Activated CD4-positive, alpha-beta T cell treated with anti-CD3 and anti-CD28 coated beads for 24 hours (primary cell): ENCODE measurements around the gene ANKMY1.
"Not testable (repeated sequence)": the region's sequence is repeated elsewhere in the genome, so short reads cannot be mapped to it uniquely, and the experiment has no call there.

Experiments
- DNase-seq, 2 donors: peaks; one replicate each; pipeline ENCODE4 v3.0.0-alpha.2; 2020; ENCODE audit warnings: low read depth in 2 of 2

The ANKMY1 gene

DNA sequence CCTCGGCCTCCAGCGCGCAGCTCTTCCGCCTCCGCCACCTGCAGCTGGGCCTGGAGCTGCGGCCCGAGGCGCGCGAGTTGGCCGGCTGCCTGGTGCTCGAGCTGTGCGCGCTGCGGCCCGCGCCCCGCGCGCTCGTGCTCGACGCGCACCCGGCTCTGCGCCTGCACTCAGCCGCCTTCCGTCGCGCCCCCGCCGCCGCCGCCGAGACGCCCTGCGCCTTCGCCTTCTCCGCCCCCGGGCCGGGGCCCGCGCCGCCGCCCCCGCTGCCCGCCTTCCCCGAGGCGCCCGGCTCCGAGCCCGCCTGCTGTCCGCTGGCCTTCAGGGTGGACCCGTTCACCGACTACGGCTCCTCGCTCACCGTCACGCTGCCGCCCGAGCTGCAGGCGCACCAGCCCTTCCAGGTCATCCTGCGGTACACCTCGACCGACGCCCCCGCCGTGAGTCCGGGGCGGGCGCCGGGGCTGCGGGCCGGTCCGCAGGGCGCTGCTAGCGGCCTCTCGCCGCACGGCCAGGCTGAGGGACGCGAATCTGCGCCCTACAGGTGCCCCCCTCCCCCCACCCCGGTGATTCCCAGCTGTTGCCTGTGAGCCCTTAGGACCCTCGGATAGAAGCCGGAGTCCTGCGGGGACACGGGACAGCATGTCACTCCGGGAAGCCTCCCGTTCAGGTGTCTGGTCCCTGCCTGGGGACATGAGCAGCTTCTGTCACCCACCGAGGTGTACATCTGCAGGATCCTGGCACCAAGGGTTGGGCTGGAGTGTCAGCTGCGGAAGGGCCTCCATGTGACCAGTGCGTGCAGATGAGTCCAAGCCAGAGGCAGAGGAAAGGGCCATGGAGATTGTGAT, 11.1 kb upstream of the ANKMY1 start:
- DNase-seq, result no peak

DNA sequence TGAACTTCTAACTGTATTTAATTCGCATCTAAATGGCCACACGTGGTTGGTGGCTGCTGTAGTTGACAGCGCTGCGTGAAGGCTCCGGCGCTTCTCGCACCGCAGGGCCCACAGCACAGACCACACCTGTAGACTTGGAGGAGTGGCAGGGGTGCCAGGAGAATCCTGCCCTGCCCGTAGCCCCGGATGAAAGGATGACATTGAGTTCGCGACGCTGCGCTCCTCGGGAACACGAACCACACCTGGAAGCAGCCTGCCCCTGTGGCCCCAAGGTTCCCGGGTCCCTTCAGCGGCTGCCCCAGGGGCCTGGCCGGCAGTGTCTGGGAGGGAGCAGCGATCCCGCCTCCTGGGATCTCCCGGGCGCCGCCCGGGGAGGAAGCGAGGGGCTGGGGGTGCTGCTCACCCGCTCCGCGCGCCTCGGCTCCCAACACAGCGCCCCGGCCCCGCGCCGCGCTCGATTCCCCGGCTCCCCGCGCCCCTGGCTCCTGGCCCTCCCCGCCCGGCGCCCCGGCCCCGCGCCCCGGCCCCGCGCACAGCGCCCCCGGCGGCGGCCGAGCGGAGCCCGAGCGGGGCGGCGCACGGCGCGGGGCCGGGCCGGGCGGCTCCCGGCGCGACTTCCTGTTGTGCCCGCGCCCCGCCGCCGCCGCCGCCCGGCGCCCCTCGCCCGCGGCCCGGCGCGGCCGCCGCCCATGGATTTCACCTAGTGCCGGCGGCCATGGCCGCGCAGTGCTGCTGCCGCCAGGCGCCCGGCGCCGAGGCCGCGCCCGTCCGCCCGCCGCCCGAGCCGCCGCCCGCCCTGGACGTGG, 10.3 kb upstream of the ANKMY1 start, which contains the start of gene RNPEPL1:
RNPEPL1 (plus strand) TSS at position 613 of the 806 bp plus-strand sequence; CDS start at position 716, 103 bp downstream.
- DNase-seq, result no peak

DNA sequence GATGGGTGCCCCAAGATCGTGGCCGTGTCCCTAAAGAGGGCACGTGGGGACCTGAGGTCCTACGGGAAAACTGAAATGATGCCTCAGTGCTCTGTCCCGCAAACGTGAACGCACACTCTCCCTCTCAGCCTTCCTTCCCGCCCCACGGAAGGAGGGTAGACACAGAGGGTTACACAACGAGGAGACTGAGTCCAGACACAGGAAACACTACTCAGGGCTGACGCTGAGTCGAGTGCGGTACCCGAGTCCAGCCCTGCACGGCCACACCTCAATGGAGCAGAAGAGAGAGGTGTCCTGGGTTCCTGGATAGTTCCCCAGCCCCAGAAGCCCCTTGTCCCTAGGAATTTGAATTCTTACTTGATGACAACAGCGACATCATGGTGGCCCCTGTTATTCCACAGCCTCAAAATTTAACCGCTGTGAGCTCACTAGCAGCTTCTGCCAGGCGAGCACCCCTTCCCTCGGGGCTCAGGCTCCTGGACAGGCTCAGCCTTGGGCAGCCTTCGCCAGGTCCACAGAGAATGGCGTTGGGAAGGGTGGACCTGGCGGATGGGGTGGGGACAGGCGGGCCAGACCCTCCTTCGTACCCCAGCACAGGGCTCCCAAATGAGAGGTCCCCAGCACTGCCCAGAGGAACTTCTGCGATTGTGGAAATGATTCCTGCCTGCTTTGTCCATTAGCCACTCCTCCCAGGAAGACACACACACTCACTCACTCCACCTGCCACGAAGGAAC, 9.5 kb upstream of the ANKMY1 start:
- no peak for DNase-seq

DNA sequence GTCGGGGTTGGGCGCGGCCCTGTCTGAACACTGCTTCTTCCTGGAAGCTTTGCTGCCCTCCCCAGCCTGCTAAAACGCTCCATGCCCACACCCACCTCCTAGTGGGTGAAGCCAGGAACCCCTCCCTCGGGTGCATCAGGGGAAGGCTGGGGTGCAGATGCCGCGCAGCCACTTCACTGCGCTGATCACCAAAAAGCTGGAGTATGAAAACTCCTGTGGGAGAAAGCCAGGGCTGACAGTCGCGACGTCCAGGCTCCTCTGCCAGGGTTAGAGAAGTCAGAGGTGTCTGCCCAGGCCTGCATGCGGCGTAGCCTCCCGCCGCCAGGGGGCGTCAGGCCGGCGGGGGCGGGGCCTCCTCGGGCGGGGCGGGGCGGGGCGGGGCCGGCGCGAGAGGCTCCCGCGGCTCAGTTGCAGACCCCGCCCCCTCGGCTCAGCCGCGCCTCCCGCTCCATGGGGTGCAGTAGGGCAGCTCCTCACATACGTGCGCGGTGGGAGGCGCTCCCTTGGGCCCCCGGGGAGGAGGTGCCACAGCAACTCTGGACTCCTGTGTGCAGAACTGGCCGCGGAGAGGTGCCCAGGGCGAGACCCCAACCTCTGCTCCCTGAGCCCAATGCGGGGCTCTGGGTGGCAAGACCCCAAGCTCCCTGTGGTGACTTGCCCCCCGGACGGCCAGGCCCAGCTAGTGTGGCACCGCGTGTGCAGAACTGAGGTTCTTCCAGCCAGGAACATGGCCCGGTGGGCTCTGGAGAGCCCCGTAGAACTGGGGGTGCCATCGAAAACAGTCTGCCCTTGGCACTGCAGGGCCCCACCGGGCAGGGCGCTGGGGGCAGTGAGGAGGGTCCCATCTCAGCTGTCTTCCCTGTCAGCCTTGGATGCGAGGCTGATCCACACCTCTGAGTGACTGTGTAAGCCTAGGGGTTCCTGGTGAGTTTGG, 8.7 kb upstream of the ANKMY1 start:
- peak; percentile 93 to 94 for DNase-seq

DNA sequence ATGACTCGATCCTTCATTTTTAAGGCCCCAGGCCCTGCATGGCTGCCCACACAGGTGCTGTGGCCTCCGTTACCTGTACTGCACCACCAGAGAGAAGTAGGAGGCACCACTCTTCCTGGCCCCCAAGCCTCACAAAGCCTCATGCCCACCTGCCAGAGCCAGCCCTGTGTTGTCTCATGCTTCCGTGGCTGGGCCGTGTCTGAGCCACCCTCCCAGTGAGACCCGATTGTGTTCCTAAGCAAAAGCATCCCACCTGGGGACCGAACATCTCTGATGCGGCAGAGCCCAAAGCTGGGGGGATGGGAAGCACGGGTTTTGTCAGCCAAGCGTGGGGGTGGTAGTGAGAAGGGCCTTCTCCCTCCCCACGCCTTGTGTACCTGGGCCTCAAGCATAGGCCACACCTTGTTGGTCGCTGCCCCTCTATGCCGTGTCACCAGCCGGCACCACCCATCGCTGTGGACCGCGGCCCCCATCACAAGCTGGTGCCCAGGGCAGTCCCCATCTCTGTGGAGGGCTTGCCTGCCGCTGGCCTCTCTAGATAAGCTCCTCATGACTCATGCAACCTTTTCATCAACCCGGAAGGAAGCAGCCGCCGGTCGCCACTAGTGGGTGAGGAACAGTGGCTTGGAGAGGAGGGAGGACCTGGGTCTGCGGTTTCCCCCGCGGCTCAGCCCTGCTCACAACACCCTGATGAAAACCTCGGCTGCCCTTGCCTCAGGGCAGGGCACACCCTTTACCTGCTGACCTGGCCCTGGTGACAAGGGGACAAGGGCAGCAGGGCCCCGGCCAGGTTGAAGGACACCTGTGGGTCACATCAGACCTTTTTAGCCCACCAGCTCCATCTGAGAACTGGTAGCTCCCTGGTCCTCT, 7.8 kb upstream of the ANKMY1 start:
- DNase-seq, result peak; percentile 75 to 82

DNA sequence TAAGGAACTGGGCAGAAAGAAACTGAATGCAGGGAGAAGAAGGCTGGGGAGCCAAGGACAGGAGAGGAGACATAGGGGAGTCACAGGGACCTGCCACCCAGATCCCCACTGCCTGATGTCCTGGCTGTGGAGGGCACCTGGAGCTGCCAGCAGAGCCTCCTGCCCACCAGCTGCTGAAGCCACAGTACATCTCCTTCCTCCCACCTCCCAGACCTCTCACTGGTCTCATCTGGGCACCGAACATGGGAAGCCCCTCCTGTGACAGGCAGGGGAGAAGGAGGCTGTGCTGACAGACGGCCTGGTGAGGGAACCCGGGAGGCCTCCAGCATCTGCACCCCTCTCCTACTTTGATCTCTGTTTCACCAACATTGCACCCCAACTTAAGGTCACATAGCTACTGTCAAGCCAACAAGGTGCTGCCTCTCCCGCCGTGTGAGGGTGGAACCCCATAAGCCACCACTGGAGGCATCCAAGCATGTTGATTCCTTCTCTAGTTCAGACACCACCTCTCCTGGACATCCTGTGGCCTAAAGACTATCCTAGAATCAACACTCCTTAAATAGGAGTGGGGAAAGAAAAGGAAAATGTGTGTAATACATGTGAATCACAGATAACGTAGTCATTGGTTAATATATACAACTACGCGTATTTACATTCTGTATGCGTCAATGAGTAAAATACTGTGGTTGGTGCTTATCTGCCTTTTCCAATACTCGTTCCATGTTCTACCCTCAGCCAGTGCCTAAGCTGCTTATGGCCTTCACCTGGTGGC, 7.0 kb upstream of the ANKMY1 start:
- no peak for DNase-seq

DNA sequence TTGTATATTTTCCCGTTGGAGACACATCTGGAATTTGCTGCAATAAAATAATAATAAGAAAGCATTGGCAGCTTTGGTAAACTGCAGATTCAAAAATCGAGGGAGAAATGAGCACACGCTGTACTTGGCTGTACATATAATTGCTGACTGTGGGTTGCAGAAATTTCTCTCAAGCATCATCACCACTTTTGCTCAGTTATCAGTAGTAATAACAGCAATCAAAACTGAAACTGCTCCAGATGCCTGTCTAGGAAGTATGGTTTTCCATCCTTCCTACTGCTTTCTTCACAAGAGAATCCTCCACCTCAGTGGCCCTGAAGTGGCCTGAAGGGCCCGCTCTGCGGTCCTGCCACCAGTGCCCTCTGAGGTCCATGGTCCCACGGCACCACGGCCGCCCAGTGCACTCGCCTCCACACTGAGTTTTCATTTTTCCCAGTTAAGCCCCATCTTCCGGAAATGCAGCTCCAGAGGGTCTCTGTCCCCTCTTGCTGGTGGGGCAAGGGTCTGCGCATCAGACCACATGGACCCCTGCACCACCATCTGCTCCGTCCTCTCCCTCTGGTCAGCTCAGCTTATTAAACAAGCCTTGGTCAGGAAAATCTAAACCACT, 6.3 kb upstream of the ANKMY1 start:
- DNase-seq, result no peak

DNA sequence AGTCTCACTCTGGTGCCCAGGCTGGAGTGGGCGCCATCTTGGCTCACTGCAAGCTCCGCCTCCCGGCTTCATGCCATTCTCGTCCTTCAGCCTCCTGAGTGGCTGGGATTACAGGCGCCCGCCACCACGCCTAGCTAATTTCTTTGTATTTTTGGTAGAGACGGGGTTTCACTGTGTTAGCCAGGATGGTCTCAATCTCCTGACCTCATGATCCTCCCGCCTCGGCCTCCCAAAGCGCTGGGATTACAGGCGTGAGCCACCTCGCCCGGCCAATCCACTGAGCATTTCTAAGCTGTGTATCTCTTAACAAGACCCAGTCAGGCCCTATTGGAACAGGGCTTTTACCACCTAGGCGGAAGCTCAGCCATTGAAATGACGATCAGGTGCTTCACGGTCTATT, 5.4 kb upstream of the ANKMY1 start:
- not testable (repeated sequence) for DNase-seq

DNA sequence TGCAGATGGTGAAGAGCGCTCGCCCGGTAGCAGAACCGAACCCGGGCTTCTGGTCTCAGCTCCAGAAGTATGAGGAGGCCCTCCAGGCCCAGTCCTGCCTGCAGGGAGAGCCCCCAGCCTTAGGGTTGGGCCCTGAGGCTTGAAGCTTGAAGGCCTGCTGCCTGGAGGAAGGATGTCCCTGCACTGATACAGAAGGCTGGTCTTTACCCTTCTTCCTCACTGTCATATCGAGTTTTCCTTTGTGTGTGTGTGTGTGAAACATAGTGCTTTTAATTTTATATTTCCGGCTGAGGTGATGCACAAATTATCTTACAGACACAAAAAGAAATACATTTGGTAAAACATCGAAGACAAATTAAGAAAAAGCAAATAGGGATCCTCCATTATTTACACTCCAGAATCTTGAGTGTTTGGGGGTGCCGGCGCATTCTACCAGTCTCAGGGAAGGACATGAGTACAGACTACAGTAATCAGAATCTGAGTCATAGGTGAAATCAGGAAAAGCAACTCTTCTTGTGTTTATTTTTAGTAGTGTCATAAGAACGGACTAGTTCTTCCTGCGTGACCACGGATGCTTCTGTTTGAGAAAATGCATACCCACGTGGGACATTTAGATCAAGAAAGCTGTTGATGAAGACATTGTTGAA, 3.7 kb upstream of the ANKMY1 start:
- no peak for DNase-seq

DNA sequence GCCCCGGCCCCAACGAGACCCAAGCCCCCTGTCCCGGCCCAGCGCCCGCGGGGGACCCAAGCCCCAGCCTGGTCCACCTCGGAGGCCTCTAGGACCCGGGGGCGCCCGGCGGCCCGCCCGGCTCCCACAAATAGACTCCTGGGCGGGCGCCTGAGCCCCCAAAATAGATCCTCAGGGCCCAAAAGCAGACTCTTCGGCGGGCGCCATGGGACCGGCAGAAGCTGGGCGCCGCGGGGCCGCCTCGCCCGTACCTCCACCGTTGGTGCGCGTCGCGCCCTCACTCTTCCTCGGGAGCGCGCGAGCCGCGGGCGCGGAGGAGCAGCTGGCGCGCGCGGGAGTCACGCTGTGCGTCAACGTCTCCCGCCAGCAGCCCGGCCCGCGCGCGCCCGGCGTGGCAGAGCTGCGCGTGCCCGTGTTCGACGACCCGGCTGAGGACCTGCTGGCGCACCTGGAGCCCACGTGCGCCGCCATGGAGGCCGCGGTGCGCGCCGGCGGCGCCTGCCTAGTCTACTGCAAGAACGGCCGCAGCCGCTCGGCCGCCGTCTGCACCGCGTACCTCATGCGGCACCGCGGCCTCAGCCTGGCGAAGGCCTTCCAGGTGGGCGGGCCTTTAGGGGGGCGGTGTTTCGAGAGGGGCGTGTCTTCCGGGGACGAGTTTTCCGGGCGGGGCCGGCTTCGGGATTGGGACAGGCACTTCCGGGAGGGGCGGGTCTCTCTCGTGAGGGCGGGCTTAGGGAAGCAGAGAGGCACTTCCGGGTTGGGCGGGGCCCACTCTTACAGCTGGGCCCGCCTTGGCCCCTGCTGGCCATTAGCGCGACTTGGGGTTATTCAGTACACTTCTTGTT, 2.9 kb upstream of the ANKMY1 start:
- DNase-seq, result peak; percentile 99 to 100

DNA sequence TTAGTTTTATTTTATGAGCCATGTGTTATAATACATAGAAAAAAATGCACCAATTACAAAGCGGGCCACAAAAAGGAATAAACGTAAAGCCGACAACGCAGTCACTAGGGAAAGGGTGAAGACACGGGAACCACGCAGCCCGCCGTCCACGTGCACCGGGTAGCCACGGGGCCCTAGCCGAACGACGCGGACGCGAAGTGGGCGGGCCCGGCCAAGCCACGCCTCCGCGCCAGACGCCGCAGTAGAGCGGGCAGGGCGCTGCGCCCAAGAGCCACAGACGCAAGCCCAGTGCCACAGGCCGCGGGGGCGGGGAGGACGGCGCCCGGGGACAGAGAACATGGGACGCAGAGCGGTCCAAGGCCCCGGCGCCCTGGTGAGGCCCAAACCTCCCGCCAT, 2.3 kb upstream of the ANKMY1 start, which contains the start of gene DUSP28:
DUSP28 (plus strand) TSS at position 274 of the 396 bp plus-strand sequence. CDS start 328 bp downstream, outside the sequence.
- peak; percentile 84 for DNase-seq

DNA sequence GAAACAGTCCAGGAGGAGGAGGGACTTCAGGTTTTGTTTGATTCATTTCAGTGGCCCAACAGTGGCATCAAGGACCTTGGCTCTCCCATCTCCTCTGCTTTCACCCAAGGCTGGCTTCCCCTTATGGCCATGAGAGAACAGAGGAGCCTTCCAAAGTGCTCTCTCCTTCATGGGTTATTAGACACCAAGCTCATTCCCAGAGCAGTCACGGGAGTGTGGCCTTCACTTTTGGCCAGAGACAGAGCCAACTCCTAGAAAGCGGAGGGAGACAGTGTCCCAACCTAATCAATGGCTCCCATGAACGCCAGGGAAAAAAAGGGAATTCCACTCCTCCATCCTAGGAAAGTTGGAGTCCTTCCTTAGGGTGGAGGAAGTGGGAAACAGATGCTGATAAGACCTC, 1.5 kb upstream of the ANKMY1 start:
- DNase-seq, result no peak

DNA sequence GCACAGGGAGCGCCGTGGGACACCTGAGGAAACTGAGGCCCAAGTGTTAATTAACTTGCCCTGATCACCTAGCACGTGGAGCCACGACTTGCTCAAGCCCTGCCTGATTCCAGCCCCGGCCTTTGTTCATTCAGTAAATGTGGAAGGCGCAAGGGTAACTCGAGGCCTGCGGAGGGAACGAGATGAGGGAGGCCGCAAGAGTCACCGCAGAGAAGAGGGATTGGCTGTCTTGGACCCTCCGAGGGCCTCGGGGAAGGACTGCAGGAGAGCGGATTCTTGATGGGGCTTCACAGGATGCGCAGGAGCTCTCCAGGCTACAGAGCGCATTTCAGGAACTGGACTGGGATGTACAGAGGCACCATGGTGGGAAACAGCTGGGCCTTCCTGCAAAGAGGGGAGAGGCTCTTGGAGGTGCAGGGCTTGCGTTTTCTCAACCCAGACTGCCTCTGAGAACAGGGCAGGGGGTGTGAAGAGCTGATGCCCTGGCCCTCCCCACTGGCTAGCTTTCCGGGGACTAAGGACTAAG, 511 bp upstream of the ANKMY1 start:
- no peak for DNase-seq

DNA sequence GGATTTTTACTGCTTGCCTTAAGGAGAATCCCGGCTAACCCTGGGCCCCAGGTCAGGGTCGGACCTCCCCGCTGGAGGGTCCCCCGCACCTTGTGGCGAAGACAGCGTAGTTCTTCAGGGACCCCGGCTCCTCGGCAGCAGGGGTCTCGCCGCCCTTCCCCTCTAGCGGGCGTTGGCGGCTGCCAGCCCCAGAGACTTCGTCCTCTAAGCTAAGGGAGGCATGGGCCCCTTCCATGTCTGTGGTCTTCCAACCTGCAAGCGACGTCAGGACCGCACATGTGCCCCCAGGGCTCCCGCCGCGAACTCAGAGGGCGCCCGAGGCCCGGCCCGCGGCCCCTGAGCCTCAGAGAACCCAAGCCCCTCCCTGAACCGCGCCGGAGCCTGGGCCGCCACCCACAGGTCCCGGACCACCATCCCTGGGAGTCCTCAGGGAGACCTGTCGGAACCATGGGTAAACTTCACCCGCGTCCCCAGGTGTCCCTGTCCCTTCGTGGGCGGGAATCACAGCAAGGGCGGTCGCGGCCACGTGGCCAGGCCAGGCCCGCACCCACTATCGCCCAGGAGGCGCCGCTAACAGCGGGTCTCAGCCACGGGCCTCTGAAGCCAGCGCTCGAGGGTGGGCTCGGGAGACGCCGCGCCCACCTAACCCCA, 562 bp downstream of the ANKMY1 start:
- no peak for DNase-seq

DNA sequence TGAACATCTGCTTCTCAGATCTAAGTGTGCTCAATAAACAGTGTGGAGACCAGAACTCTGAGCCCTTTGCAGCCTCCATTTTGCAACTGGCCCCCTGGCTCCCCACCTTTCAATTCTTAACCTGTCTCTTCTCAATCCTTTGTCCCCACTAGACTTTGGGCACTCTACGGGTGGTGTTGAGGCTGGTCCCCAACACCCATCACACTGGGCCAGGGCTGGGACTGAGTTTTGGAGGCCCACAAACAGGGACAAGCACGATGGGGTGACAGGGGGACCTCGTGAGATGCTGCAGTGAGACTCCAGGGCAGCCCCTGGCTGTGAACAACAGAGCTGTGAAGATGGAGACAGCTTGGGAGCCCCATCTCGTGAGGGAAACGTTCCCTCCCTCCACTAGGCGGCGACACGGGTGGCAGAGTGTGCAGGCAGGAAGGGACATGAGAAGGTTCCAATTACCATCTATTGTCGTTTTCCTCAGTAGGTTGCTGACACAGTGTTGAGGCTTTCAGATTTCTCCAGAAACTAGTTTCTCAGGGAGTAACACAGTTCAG, 1.2 kb downstream of the ANKMY1 start:
- DNase-seq, result peak; percentile 46 to 54
